ENCODE data around the gene CERS4. TPM values are rescaled to one million over a fixed set of nuclear protein-coding genes. Genes with fewer than 3 reads are reported as not detected.

Gene CERS4, protein sequence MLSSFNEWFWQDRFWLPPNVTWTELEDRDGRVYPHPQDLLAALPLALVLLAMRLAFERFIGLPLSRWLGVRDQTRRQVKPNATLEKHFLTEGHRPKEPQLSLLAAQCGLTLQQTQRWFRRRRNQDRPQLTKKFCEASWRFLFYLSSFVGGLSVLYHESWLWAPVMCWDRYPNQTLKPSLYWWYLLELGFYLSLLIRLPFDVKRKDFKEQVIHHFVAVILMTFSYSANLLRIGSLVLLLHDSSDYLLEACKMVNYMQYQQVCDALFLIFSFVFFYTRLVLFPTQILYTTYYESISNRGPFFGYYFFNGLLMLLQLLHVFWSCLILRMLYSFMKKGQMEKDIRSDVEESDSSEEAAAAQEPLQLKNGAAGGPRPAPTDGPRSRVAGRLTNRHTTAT
- total RNA-seq (2014; rRNA removed; shearing (Covaris generic)) (96.2 and 109 TPM in 2 replicates), polyA plus RNA-seq (2016; fragmentation: Nextera tagmentation; extraction: Ambion mirVana) (68.5 and 74.5 TPM in 2 replicates)
- long read RNA-seq, transcript CERS4-209 (11 exons, 1,637 nt): minor isoform, 6 of 65 reads
- long read RNA-seq, transcript CERS4-201 (12 exons, 1,797 nt): major isoform, 18 of 65 reads
- long read RNA-seq, partial matches to known transcripts: 4 of 65 reads
- long read RNA-seq, other reads (novel, unspliced or antisense): 37 of 65 reads

DNA sequence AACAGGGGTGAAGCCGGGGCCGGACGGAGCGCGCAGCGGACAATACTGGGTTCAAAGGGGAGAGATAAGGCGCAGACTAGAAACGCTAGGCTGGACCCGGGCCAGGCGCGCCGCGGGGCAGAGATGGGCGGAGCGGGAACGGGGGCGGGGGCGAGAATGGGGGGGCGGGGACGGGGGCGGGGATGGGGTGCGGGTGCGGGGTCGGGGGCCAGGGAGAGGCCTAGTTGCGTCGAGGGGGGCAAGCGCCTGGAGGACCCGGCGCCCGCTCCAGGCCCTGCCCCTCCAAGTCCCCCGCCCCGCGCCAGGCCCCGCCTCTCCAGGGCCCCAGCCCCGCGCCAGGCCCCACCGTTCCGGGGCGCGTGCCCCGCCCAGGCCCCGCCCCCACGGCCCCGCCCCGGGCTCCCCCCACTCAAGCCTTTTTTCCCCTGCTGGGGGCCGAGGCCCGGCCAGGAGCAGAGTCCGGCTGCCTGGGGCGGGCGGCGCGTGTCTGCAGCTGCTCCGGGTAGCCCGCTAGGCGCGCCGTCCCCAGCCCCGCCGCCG, at the start of gene CERS4:
Gene CERS4 (plus strand): TSS at position 449 of the 540 bp plus-strand sequence. CDS start 41,707 bp downstream, outside the sequence.
- H3K27me3 ChIP-seq (ENCODE audit: insufficient read depth): no peaks in the 10 kb centered on the region
- TF ChIP-seq, protein P1, sequence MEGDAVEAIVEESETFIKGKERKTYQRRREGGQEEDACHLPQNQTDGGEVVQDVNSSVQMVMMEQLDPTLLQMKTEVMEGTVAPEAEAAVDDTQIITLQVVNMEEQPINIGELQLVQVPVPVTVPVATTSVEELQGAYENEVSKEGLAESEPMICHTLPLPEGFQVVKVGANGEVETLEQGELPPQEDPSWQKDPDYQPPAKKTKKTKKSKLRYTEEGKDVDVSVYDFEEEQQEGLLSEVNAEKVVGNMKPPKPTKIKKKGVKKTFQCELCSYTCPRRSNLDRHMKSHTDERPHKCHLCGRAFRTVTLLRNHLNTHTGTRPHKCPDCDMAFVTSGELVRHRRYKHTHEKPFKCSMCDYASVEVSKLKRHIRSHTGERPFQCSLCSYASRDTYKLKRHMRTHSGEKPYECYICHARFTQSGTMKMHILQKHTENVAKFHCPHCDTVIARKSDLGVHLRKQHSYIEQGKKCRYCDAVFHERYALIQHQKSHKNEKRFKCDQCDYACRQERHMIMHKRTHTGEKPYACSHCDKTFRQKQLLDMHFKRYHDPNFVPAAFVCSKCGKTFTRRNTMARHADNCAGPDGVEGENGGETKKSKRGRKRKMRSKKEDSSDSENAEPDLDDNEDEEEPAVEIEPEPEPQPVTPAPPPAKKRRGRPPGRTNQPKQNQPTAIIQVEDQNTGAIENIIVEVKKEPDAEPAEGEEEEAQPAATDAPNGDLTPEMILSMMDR (conservative IDR thresholded peaks at IDR 0.05; ENCODE audit: low read depth in 2 of 2): no peak
- TF ChIP-seq POLR2AphosphoS5 (IDR thresholded peaks at IDR 0.05; ENCODE audit: low read depth): peak; percentile 68
- TF ChIP-seq CREB1 (CRISPR knock-in tag; IDR thresholded peaks at IDR 0.05; ENCODE audit: low read depth): no peak
- TF ChIP-seq ZNF114 (CRISPR knock-in tag; IDR thresholded peaks at IDR 0.05): no peak
- TF ChIP-seq, protein P2, sequence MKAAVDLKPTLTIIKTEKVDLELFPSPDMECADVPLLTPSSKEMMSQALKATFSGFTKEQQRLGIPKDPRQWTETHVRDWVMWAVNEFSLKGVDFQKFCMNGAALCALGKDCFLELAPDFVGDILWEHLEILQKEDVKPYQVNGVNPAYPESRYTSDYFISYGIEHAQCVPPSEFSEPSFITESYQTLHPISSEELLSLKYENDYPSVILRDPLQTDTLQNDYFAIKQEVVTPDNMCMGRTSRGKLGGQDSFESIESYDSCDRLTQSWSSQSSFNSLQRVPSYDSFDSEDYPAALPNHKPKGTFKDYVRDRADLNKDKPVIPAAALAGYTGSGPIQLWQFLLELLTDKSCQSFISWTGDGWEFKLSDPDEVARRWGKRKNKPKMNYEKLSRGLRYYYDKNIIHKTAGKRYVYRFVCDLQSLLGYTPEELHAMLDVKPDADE (IDR thresholded peaks at IDR 0.05): no peak
- no peak for TF ChIP-seq EZH2phosphoT487 (IDR thresholded peaks at IDR 0.05; ENCODE audit: unreplicated experiment)
- peaks cover 50% of the 10 kb centered on the region for H3K4me1 Mint-ChIP-seq

DNA sequence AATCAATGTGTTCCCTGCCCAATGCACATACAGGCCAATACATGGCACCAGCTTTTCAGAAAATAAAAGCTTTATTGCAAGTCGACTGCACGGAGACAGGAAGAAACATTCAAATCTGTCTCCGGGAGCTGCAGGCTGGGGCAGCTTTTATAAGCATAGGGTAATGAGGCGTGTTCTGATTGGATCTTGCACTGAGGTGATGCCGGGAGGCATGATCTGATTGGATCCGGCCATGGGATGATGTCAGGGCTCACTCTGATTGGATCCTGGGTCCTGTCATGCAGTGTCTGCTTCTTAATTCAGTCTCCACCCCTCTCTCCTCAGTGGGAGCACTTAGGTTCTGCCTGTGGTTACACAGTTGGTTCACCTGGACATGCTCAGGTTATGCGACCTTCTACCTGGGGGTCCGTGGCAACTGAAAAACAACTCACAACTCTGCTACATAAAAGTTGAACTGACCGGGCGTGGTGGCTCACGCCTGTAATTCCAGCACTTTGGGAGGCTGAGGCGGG, 48.0 kb upstream of the CERS4 start:
- Histone ChIP-seq H3K27ac (ENCODE audit: low read depth) (peak overlapping the region; percentile 66; the same call in 1 of the 2 replicates), H3K27me3 (ENCODE audit: insufficient read depth) (no peaks in the 10 kb centered on the region), H4K20me1 (replicated peaks; ENCODE audit: insufficient read depth) (no peaks in the 10 kb centered on the region), H3K4me3 (no peak overlapping the region), H3F3A (replicated peaks; ENCODE audit: low read depth) (0 out of 2 replicates have a peak, but pooled peaks cover 8% of the 10 kb centered on the region), H3K4me2 (no peak overlapping the region), H3K79me2 (replicated peaks; ENCODE audit: insufficient read depth) (no peaks in the 10 kb centered on the region), H3K36me3 (ENCODE audit: insufficient read depth) (no peaks in the 10 kb centered on the region), H3K9me2 (ENCODE audit: insufficient read depth) (no peaks in the 10 kb centered on the region), H3K4me1 (ENCODE audit: insufficient read depth) (peaks cover 7% of the 10 kb centered on the region; the same call in 1 of the 2 replicates), H2AFZ (no peak overlapping the region)
- Mint-ChIP-seq H3K9me3 (peaks cover 4% of the 10 kb centered on the region; the same call in 1 of the 3 replicates), H3K36me3 (ENCODE audit: low read depth) (no peaks in the 10 kb centered on the region), H3K27ac (peak overlapping the region; percentile 45; the same call in 1 of the 2 replicates), H3K27me3 (ENCODE audit: insufficient read depth, low read depth, poor library complexity) (peaks cover 4% of the 10 kb centered on the region), H3K4me1 (peaks cover 12% of the 10 kb centered on the region), H3K4me3 (no peak overlapping the region)
- DNase-seq (ENCODE audit: low spot score) (peak; percentile 64), ATAC-seq (peak; percentile 71)
- TF ChIP-seq ZNF114 (CRISPR knock-in tag; IDR thresholded peaks at IDR 0.05) (no peak), POLR2AphosphoS5 (IDR thresholded peaks at IDR 0.05; ENCODE audit: low read depth) (peak; percentile 71), EZH2 (IDR thresholded peaks at IDR 0.05; ENCODE audit: low read depth, unreplicated experiment) (no peak), JUNB (IDR thresholded peaks at IDR 0.05; ENCODE audit: unreplicated experiment) (no peak)
- TF ChIP-seq, protein P3, sequence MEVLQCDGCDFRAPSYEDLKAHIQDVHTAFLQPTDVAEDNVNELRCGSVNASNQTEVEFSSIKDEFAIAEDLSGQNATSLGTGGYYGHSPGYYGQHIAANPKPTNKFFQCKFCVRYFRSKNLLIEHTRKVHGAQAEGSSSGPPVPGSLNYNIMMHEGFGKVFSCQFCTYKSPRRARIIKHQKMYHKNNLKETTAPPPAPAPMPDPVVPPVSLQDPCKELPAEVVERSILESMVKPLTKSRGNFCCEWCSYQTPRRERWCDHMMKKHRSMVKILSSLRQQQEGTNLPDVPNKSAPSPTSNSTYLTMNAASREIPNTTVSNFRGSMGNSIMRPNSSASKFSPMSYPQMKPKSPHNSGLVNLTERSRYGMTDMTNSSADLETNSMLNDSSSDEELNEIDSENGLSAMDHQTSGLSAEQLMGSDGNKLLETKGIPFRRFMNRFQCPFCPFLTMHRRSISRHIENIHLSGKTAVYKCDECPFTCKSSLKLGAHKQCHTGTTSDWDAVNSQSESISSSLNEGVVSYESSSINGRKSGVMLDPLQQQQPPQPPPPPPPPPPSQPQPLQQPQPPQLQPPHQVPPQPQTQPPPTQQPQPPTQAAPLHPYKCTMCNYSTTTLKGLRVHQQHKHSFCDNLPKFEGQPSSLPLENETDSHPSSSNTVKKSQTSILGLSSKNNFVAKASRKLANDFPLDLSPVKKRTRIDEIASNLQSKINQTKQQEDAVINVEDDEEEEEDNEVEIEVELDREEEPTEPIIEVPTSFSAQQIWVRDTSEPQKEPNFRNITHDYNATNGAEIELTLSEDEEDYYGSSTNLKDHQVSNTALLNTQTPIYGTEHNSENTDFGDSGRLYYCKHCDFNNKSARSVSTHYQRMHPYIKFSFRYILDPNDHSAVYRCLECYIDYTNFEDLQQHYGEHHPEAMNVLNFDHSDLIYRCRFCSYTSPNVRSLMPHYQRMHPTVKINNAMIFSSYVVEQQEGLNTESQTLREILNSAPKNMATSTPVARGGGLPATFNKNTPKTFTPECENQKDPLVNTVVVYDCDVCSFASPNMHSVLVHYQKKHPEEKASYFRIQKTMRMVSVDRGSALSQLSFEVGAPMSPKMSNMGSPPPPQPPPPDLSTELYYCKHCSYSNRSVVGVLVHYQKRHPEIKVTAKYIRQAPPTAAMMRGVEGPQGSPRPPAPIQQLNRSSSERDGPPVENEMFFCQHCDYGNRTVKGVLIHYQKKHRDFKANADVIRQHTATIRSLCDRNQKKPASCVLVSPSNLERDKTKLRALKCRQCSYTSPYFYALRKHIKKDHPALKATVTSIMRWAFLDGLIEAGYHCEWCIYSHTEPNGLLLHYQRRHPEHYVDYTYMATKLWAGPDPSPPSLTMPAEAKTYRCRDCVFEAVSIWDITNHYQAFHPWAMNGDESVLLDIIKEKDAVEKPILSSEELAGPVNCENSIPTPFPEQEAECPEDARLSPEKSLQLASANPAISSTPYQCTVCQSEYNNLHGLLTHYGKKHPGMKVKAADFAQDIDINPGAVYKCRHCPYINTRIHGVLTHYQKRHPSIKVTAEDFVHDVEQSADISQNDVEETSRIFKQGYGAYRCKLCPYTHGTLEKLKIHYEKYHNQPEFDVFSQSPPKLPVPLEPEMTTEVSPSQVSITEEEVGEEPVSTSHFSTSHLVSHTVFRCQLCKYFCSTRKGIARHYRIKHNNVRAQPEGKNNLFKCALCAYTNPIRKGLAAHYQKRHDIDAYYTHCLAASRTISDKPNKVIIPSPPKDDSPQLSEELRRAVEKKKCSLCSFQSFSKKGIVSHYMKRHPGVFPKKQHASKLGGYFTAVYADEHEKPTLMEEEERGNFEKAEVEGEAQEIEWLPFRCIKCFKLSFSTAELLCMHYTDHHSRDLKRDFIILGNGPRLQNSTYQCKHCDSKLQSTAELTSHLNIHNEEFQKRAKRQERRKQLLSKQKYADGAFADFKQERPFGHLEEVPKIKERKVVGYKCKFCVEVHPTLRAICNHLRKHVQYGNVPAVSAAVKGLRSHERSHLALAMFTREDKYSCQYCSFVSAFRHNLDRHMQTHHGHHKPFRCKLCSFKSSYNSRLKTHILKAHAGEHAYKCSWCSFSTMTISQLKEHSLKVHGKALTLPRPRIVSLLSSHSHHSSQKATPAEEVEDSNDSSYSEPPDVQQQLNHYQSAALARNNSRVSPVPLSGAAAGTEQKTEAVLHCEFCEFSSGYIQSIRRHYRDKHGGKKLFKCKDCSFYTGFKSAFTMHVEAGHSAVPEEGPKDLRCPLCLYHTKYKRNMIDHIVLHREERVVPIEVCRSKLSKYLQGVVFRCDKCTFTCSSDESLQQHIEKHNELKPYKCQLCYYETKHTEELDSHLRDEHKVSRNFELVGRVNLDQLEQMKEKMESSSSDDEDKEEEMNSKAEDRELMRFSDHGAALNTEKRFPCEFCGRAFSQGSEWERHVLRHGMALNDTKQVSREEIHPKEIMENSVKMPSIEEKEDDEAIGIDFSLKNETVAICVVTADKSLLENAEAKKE (CRISPR knock-in tag; IDR thresholded peaks at IDR 0.05): no peak

More for the DNA sequence above, at the start of gene CERS4:
- peaks cover 13% of the 10 kb centered on the region for H3K36me3 Mint-ChIP-seq (ENCODE audit: low read depth)
- Histone ChIP-seq H3K4me1 (ENCODE audit: insufficient read depth) (peaks cover 41% of the 10 kb centered on the region), H3F3A (replicated peaks; ENCODE audit: low read depth) (peaks cover 16% of the 10 kb centered on the region), H3K79me2 (replicated peaks; ENCODE audit: insufficient read depth) (peaks cover 45% of the 10 kb centered on the region), H3K9me2 (ENCODE audit: insufficient read depth) (no peaks in the 10 kb centered on the region), H4K20me1 (replicated peaks; ENCODE audit: insufficient read depth) (peaks cover 18% of the 10 kb centered on the region), H2AFZ (peak within 1 kb of the TSS; percentile 69; the same call in 1 of the 2 replicates), H3K4me2 (peak within 1 kb of the TSS; percentile 99), H3K36me3 (ENCODE audit: insufficient read depth) (no peaks in the 10 kb centered on the region), H3K4me3 (peak within 1 kb of the TSS; percentile 99), H3K27ac (ENCODE audit: low read depth) (peak within 1 kb of the TSS; percentile 97)
- peaks cover 25% of the 10 kb centered on the region for H3K27me3 Mint-ChIP-seq (ENCODE audit: insufficient read depth, low read depth, poor library complexity)
- H3K9me3 Mint-ChIP-seq: no peaks in the 10 kb centered on the region; the same call in 2 of the 3 replicates
- ATAC-seq (peak; percentile 67), DNase-seq (ENCODE audit: low spot score) (peak; percentile 95)
- H3K4me3 Mint-ChIP-seq: peak within 1 kb of the TSS; percentile 82
- peak within 1 kb of the TSS; percentile 89 for H3K27ac Mint-ChIP-seq
